OCI-LY1 (cell line): ENCODE results near the gene HLA-DMA.
A peak's percentile ranks its signal among the peaks of the same experiment; 100 is the strongest.

Experiments
- H2AFZ ChIP-seq: fragments of 200-600 bp; sonication (generic), shearing (Covaris generic); 2 replicates; pipeline ENCODE4 v1.6.0; 2014; ENCODE audit warnings: antibody characterized with exemption, mild to moderate bottlenecking, low read length
- H3F3A ChIP-seq: fragments of 200-600 bp; sonication (generic), shearing (Covaris generic); 2 replicates; pipeline ENCODE4 v1.6.0; 2014; ENCODE audit warnings: mild to moderate bottlenecking, antibody characterized with exemption, low read length, moderate library complexity; ENCODE audit not compliant: insufficient read depth
- H3K27ac ChIP-seq: fragments of 200-600 bp; sonication (generic); 2 replicates; pipeline ENCODE4 v1.5.1; 2014; ENCODE audit warnings: low read length, mixed run types, mild to moderate bottlenecking, low read depth; ENCODE audit not compliant: poor library complexity, severe bottlenecking
- H3K27me3 ChIP-seq: fragments of 200-600 bp; sonication (generic); 2 replicates; pipeline ENCODE4 v1.6.0; 2014; ENCODE audit warnings: antibody characterized with exemption, mild to moderate bottlenecking, low read length, moderate library complexity; ENCODE audit not compliant: insufficient read depth
- H3K36me3 ChIP-seq: fragments of 200-600 bp; sonication (generic); 2 replicates; pipeline ENCODE4 v1.6.1; 2014; ENCODE audit warnings: mild to moderate bottlenecking, antibody characterized with exemption, low read length, moderate library complexity, mixed read lengths; ENCODE audit not compliant: insufficient read depth
- H3K4me1 ChIP-seq: fragments of 200-600 bp; sonication (generic); 2 replicates; pipeline ENCODE4 v1.5.1; 2014; ENCODE audit warnings: mild to moderate bottlenecking, low read length, moderate library complexity; ENCODE audit not compliant: insufficient read depth, severe bottlenecking
- H3K4me2 ChIP-seq: fragments of 200-600 bp; sonication (generic), shearing (Covaris generic); 2 replicates; pipeline ENCODE4 v1.6.1; 2014; ENCODE audit warnings: low read length
- H3K4me3 ChIP-seq: fragments of 200-600 bp; sonication (generic); 2 replicates; pipeline ENCODE4 v1.5.1; 2014; ENCODE audit warnings: low read length, low read depth, mild to moderate bottlenecking, mixed read lengths; ENCODE audit not compliant: poor library complexity, severe bottlenecking
- H3K79me2 ChIP-seq: fragments of 200-600 bp; shearing (Covaris generic); 2 replicates; pipeline ENCODE4 v1.6.1; 2016; ENCODE audit warnings: mixed run types, low read length, mixed read lengths; ENCODE audit not compliant: insufficient read depth
- H3K9ac ChIP-seq: fragments of 200-600 bp; sonication (generic), shearing (Covaris generic); 2 replicates; pipeline ENCODE4 v1.6.1; 2014; ENCODE audit warnings: mild to moderate bottlenecking, low read length, mixed read lengths
- H3K9me2 ChIP-seq: fragments of 200-600 bp; sonication (generic), shearing (Covaris generic); 2 replicates; pipeline ENCODE4 v1.6.1; 2014; ENCODE audit warnings: low read depth, mild to moderate bottlenecking, low read length, mixed read lengths
- H3K9me3 ChIP-seq: fragments of 200-600 bp; shearing (Covaris generic); 2 replicates; pipeline ENCODE4 v1.6.1; 2014; ENCODE audit warnings: low read length, mixed read lengths
- H4K20me1 ChIP-seq: fragments of 200-600 bp; sonication (generic), shearing (Covaris generic); 2 replicates; pipeline ENCODE4 v1.6.0; 2016; ENCODE audit warnings: mild to moderate bottlenecking, low read length; ENCODE audit not compliant: insufficient read depth
- CTCF ChIP-seq: fragments of 200-600 bp; sonication (generic), shearing (Covaris generic); IDR thresholded peaks from 2 replicates; pipeline ENCODE4 v1.5.1; 2017; ENCODE audit warnings: mild to moderate bottlenecking, antibody characterized with exemption, low read length, moderate library complexity, mixed read lengths
- EZH2 ChIP-seq: fragments of 200-600 bp; sonication (generic), shearing (Covaris generic); IDR thresholded peaks from 2 replicates; pipeline ENCODE4 v1.8.0; 2017; ENCODE audit warnings: borderline replicate concordance, mixed run types, mild to moderate bottlenecking, antibody characterized with exemption, low read length, moderate library complexity, mixed read lengths

HLA-DMA gene

GRCh38 chr6:32974541-32975308, 21.8 kb upstream of the HLA-DMA start:
- Histone ChIP-seq H3K79me2 (peaks cover 43% of the 10 kb centered on the region), H3K4me3 (peak overlapping the region; percentile 97), H3F3A (peaks cover 11% of the 10 kb centered on the region; the same call in 1 of the 2 replicates), H3K4me2 (peak overlapping the region; percentile 77), H3K27me3 (no peaks in the 10 kb centered on the region), H3K9me2 (no peaks in the 10 kb centered on the region), H2AFZ (no peak overlapping the region), H3K27ac (no peak overlapping the region), H3K36me3 (peaks cover 84% of the 10 kb centered on the region), H3K9me3 (no peaks in the 10 kb centered on the region), H3K4me1 (peaks cover 32% of the 10 kb centered on the region), H4K20me1 (no peaks in the 10 kb centered on the region; the same call in 1 of the 2 replicates), H3K9ac (peak overlapping the region; percentile 95)
- no peak for TF ChIP-seq EZH2
- no peak for TF ChIP-seq CTCF

- no peaks in the 10 kb centered on the region for H3K9me3 ChIP-seq
- H3K79me2 ChIP-seq = peaks cover 43% of the 10 kb centered on the region
- no peaks in the 10 kb centered on the region; the same call in 1 of the 2 replicates for H4K20me1 ChIP-seq
- peak overlapping the region; percentile 95 for H3K9ac ChIP-seq
- H3K36me3 ChIP-seq = peaks cover 83% of the 10 kb centered on the region
- no peak overlapping the region for H3K27ac ChIP-seq
- H3K4me3 ChIP-seq = peak overlapping the region; percentile 97
- peaks cover 40% of the 10 kb centered on the region for H3K4me1 ChIP-seq
- no peaks in the 10 kb centered on the region for H3K9me2 ChIP-seq
- TF ChIP-seq CTCF = no peak
- no peak for TF ChIP-seq EZH2
- peaks cover 6% of the 10 kb centered on the region; the same call in 1 of the 2 replicates for H3F3A ChIP-seq
- peak overlapping the region; percentile 77 for H3K4me2 ChIP-seq
- H2AFZ ChIP-seq = no peak overlapping the region
- no peaks in the 10 kb centered on the region for H3K27me3 ChIP-seq
Observed at GRCh38 chr6:32974016-32974333, 21.1 kb upstream of the HLA-DMA start.

GRCh38 chr6:32973144-32974015, 20.5 kb upstream of the HLA-DMA start:
- Histone ChIP-seq H2AFZ (no peak overlapping the region), H3K9me2 (no peaks in the 10 kb centered on the region), H3K36me3 (peaks cover 77% of the 10 kb centered on the region), H3K9me3 (no peaks in the 10 kb centered on the region), H3K27ac (peak overlapping the region; percentile 79), H3K27me3 (no peaks in the 10 kb centered on the region), H3K9ac (peak overlapping the region; percentile 95), H4K20me1 (no peaks in the 10 kb centered on the region; the same call in 1 of the 2 replicates), H3K4me1 (peaks cover 41% of the 10 kb centered on the region), H3K4me2 (peak overlapping the region; percentile 77), H3K79me2 (peaks cover 43% of the 10 kb centered on the region), H3K4me3 (peak overlapping the region; percentile 97), H3F3A (peaks cover 6% of the 10 kb centered on the region; the same call in 1 of the 2 replicates)
- TF ChIP-seq EZH2 (no peak), CTCF (no peak)
